Heart left ventricle (tissue), 13 donors: Measurements from ENCODE around the gene CSF3R.

Experiments used
- CTCF ChIP-seq, 12 donors: fragments of 200-600 bp; sonication (generic) in 4 of 12; IDR thresholded peaks; one replicate each; pipeline versions ENCODE4 v1.5.0 to v1.8.0; 2018 to 2022; ENCODE audit warnings: antibody characterized with exemption in 12 of 12, mild to moderate bottlenecking in 5 of 12
- POLR2A ChIP-seq, 2 donors: fragments of 450-650 bp; IDR thresholded peaks; one replicate each; pipeline ENCODE4 v1.6.1; 2017; ENCODE audit warnings: antibody characterized with exemption in 2 of 2, mild to moderate bottlenecking in 2 of 2, moderate library complexity in 2 of 2
- donor health status: ischemic (EF 13 %, LVEDD 7.1; RV severe dilation, severe dysfunction).
- donor health status: DM: no; HTN: yes; CAD: no.
- donor health status: DM: no; HTN: no; CAD: no.
- donor health status: ischemic (EF 25% LVEDD 6.9; RV normal size, moderate dysfunction).
- donor health status: ischemic (EF 25% LVEDD 5.7; RV mildly dilated, moderate dysfunction).
- donor health status: ischemic (EF 35%, LVEDD 5.7; RV mildly dilated, moderate dysfunction).
- donor health status: nonischemic (EF 11% LVEDD 7.7; RV severe dilation, severe dysfunction).
- donor health status: DM: yes; HTN: yes; CAD: no.
- donor health status: PGD.
- donor health status: ischemic (EF 29% LVEDD 5.4; RV normal size, mild dysfunction).
- donor health status: nonischemic (EF 23%, LVEDD 6.1; RV moderate dilation, normal function).

DNA sequence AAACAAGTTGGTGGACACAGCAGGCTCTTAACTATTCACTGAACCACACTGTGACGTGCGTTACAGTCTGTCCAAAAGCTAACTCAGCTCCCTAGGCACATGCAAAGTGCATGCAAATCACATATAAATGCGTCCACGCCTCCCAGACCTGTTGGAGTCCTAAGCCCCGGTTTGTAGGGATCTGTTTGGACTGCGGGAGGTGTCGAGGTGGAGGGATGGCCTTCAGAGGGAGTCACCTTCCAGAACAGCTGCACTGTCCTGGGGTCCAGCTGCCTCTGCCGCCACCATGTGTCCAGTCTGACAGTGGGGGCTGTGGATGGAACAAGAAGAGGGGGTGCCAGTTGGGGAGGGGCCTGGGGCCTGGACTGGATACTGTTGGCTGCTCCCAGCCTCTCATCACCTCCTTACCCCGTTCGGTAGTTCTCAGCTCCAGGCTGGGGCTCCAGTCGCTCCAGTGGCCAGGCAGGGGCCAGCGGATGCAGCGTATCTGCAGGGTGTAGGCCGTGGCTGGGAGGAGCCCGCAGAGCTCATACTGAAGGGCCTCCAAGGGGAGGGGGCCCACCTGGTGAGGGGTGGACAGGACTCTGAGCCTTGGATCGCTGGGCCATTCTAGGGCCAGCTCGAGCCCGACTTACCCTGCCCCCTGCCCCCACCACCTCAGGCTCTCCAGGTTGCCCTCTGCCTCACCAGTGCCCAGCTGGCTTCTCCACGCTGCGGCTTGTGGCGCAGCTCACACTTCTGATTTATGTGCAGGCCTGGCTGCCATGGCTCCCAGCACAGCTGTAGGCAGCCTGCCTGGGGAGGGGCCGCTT is 10.7 kb downstream of the CSF3R start:
- no peak for TF ChIP-seq CTCF (IDR thresholded peaks at IDR 0.05)
- TF ChIP-seq POLR2A (IDR thresholded peaks at IDR 0.05), result no peak
